HepG2 (cell line): Measurements from ENCODE around the gene CXCL17. TPM values are rescaled to one million over a fixed set of nuclear protein-coding genes. Genes with fewer than 3 reads are reported as not detected.

Source experiments
- AKNA ChIP-seq: sonication (generic); formaldehyde crosslinking; IDR thresholded peaks from 2 replicates; pipeline ENCODE4 v1.4.0; 2020; ENCODE audit warnings: missing genetic modification reagents, borderline replicate concordance
- ARID5B ChIP-seq: IDR thresholded peaks from 2 replicates; pipeline ENCODE4 v1.4.0; 2020; ENCODE audit warnings: mild to moderate bottlenecking, missing genetic modification reagents
- CCDC6 ChIP-seq: sonication (generic); formaldehyde crosslinking; IDR thresholded peaks from 2 replicates; pipeline ENCODE4 v1.8.1; 2022; ENCODE audit warnings: mild to moderate bottlenecking, missing genetic modification reagents, moderate library complexity
- DMAP1 ChIP-seq: IDR thresholded peaks from 2 replicates; pipeline ENCODE4 v1.6.1; 2016
- ESRRA ChIP-seq: sonication (generic); formaldehyde crosslinking; IDR thresholded peaks from 2 replicates; pipeline ENCODE4 v1.5.1; 2020; ENCODE audit warnings: mild to moderate bottlenecking, low read depth, missing genetic modification reagents
- HNF4A ChIP-seq: sonication (generic); formaldehyde crosslinking; IDR thresholded peaks from 2 replicates; pipeline ENCODE4 v1.4.0; 2020; ENCODE audit warnings: missing genetic modification reagents
- NFE2 ChIP-seq: sonication (generic); formaldehyde crosslinking; IDR thresholded peaks from 2 replicates; pipeline ENCODE4 v1.4.0; 2020; ENCODE audit warnings: missing genetic modification reagents
- PHF5A ChIP-seq: IDR thresholded peaks from one replicate; pipeline ENCODE4 v1.6.1; 2018; ENCODE audit warnings: low read depth, missing genetic modification reagents; ENCODE audit not compliant: unreplicated experiment
- SALL1 ChIP-seq: sonication (generic); formaldehyde crosslinking; IDR thresholded peaks from 2 replicates; pipeline ENCODE4 v1.8.0; 2022; ENCODE audit warnings: mild to moderate bottlenecking, missing genetic modification reagents
- SCMH1 ChIP-seq: sonication (generic); formaldehyde crosslinking; IDR thresholded peaks from 2 replicates; pipeline ENCODE4 v1.9.0; 2021; ENCODE audit warnings: missing genetic modification reagents, mild to moderate bottlenecking, borderline replicate concordance
- XBP1 ChIP-seq: sonication (generic); formaldehyde crosslinking; IDR thresholded peaks from 2 replicates; pipeline ENCODE4 v1.5.0; 2020; ENCODE audit warnings: missing genetic modification reagents
- ZBTB34 ChIP-seq: sonication (generic); formaldehyde crosslinking; IDR thresholded peaks from 2 replicates; pipeline ENCODE4 v1.8.0; 2022; ENCODE audit warnings: mild to moderate bottlenecking, missing genetic modification reagents
- ZKSCAN8 ChIP-seq: IDR thresholded peaks from 2 replicates; pipeline ENCODE4 v1.6.1; 2016; ENCODE audit warnings: borderline replicate concordance, missing genetic modification reagents, missing compliant biosample characterization
- ZNF101 ChIP-seq: sonication (generic); formaldehyde crosslinking; IDR thresholded peaks from 2 replicates; pipeline ENCODE4 v1.4.0; 2020; ENCODE audit warnings: mild to moderate bottlenecking, low read depth, missing genetic modification reagents, borderline replicate concordance
- ZNF264 ChIP-seq: sonication (generic); formaldehyde crosslinking; IDR thresholded peaks from 2 replicates; pipeline ENCODE4 v1.4.0; 2020; ENCODE audit warnings: missing genetic modification reagents
- ZNF329 ChIP-seq: sonication (generic); formaldehyde crosslinking; IDR thresholded peaks from 2 replicates; pipeline ENCODE4 v1.9.0; 2021; ENCODE audit warnings: low read depth, mild to moderate bottlenecking, missing genetic modification reagents
- ZNF567 ChIP-seq: sonication (generic); formaldehyde crosslinking; IDR thresholded peaks from 2 replicates; pipeline ENCODE4 v1.8.1; 2023; ENCODE audit warnings: mild to moderate bottlenecking, missing genetic modification reagents, borderline replicate concordance
- ZNF574 ChIP-seq: sonication (generic); formaldehyde crosslinking; IDR thresholded peaks from 2 replicates; pipeline ENCODE4 v1.4.0; 2020; ENCODE audit warnings: missing genetic modification reagents
- polyA plus RNA-seq, 8 experiments: library from polyadenylated mRNA; depleted of rRNA in 3 of 8; stranded (reverse) in 7 of 8; unstranded in 1 of 8; fragments of >200 nt; fragmentation: Illumina TruSeq in 4 of 8; extraction: Trizol in 4 of 8; gene quantifications; 2 replicates each; pipeline versions ENCODE4 v1.2.1 to v1.2.3, GENCODE V29; 2011 to 2016; ENCODE audit warnings: low read depth in 4 of 8, missing spikeins in 1 of 8, mixed read lengths in 1 of 8; ENCODE audit not compliant: insufficient read depth in 1 of 8
- total RNA-seq, 5 experiments: library from RNA; depleted of rRNA; stranded (reverse); fragments of >200 nt; fragmentation: Illumina TruSeq; extraction: Trizol; gene quantifications; 2 replicates each; pipeline ENCODE4 v1.2.3, GENCODE V29; 2016; ENCODE audit warnings: low read depth in 1 of 5

CXCL17 gene
- total and polyA plus RNA-seq, 2 of the 13 experiments (the other 11 are each of a cell fraction or from before 2014, with no cell fraction given): 0.12 TPM; not detected in 1

GRCh38 chr19:42424712-42425131, 18.0 kb downstream of the CXCL17 start (continued):
- TF ChIP-seq ZNF329: no peak
- TF ChIP-seq DMAP1 (CRISPR knock-in tag): no peak
- TF ChIP-seq AKNA (CRISPR knock-in tag): no peak
- peak; percentile 19; the same call in 1 of the 2 replicates for TF ChIP-seq HNF4A (CRISPR knock-in tag)
- no peak for TF ChIP-seq PHF5A
- TF ChIP-seq ZKSCAN8 (CRISPR knock-in tag): 0 out of 2 replicates have a peak, but pooled peaks have one; percentile 17
- TF ChIP-seq ZNF264 (CRISPR knock-in tag): no peak
- TF ChIP-seq XBP1 (CRISPR knock-in tag): no peak
- 0 out of 2 replicates have a peak, but pooled peaks have one; percentile 19 for TF ChIP-seq ZNF574 (CRISPR knock-in tag)
- TF ChIP-seq ZBTB34 (CRISPR knock-in tag): no peak
- TF ChIP-seq SCMH1 (CRISPR knock-in tag): no peak
- 0 out of 2 replicates have a peak, but pooled peaks have one; percentile 31 for TF ChIP-seq SALL1 (CRISPR knock-in tag)
- TF ChIP-seq CCDC6 (CRISPR knock-in tag): no peak
- no peak for TF ChIP-seq ZNF567
- TF ChIP-seq NFE2 (CRISPR knock-in tag): no peak
- no peak for TF ChIP-seq ZNF101 (CRISPR knock-in tag)
- TF ChIP-seq ARID5B: no peak
- no peak for TF ChIP-seq ESRRA (CRISPR knock-in tag)
